Measurements from ENCODE around the gene OTOF.

GRCh38 chr2:26488463-26489212 is 10.7 kb upstream of the OTOF start:
- TF ChIP-seq CTCF (conservative IDR thresholded peaks at IDR 0.05) (no peak), EZH2 (IDR thresholded peaks at IDR 0.05; ENCODE audit: low read depth) (no peak)

Data from PC-9 (cell line).